HG03175 (cell line): ENCODE measurements around the gene OST4.
"Not testable (repeated sequence)": the region's sequence is repeated elsewhere in the genome, so short reads cannot be mapped to it uniquely, and the experiment has no call there.

ENCODE experiments used
- ATAC-seq: cut with Tn5 transposase; IDR thresholded peaks from one replicate; pipeline ENCODE4 v1.9.1; 2021; ENCODE audit warnings: mild to moderate bottlenecking, moderate library complexity; ENCODE audit not compliant: unreplicated experiment

OST4 gene

GRCh38 chr2:27080140-27080469 lies 8.7 kb upstream of the OST4 start:
- no peak for ATAC-seq

- ATAC-seq = no peak
These were observed 8.0 kb upstream of the OST4 start for GRCh38 chr2:27079233-27080139.

- no peak for ATAC-seq
These were observed 7.1 kb upstream of the OST4 start, which contains the start of gene EMILIN1 for GRCh38 chr2:27078267-27079194. EMILIN1 (plus strand) TSS chr2:27078615; CDS start chr2:27079066, 451 bp downstream.

GRCh38 chr2:27077231-27077630 lies 5.8 kb upstream of the OST4 start:
- no peak for ATAC-seq

GRCh38 chr2:27076323-27076722 lies 4.9 kb upstream of the OST4 start:
- no peak for ATAC-seq

- ATAC-seq = not testable (repeated sequence)
These were observed 4.1 kb upstream of the OST4 start for GRCh38 chr2:27075566-27075871.

GRCh38 chr2:27074738-27075565 lies 3.5 kb upstream of the OST4 start:
- ATAC-seq = no peak

- no peak for ATAC-seq
These were observed 2.3 kb upstream of the OST4 start for GRCh38 chr2:27073782-27074181.

- ATAC-seq = no peak
These were observed 1.5 kb upstream of the OST4 start for GRCh38 chr2:27072920-27073319.

- ATAC-seq = no peak
These were observed 756 bp upstream of the OST4 start for GRCh38 chr2:27071990-27072830.

GRCh38 chr2:27070653-27071276 lies 689 bp downstream of the OST4 start:
- peak; percentile 10 for ATAC-seq

- no peak for ATAC-seq
These were observed 1.4 kb downstream of the OST4 start for GRCh38 chr2:27069961-27070618.

- ATAC-seq = no peak
These were observed 2.0 kb downstream of the OST4 start for GRCh38 chr2:27069436-27069835.

- ATAC-seq = no peak
These were observed 4.1 kb downstream of the OST4 start for GRCh38 chr2:27067385-27067784.

- ATAC-seq = no peak
These were observed 6.3 kb downstream of the OST4 start for GRCh38 chr2:27065128-27065527.

- no peak for ATAC-seq
These were observed 11.1 kb downstream of the OST4 start for GRCh38 chr2:27060323-27060722.

GRCh38 chr2:27059141-27059820 lies 12.2 kb downstream of the OST4 start:
- no peak for ATAC-seq

GRCh38 chr2:27058210-27058609 lies 13.2 kb downstream of the OST4 start:
- no peak for ATAC-seq

GRCh38 chr2:27057184-27057583 lies 14.3 kb downstream of the OST4 start:
- ATAC-seq = no peak
